ENCODE measurements around the gene RNF113A.
"Not testable (repeated sequence)": the region's sequence is repeated elsewhere in the genome, so short reads cannot be mapped to it uniquely, and the experiment has no call there.

Gene RNF113A

DNA sequence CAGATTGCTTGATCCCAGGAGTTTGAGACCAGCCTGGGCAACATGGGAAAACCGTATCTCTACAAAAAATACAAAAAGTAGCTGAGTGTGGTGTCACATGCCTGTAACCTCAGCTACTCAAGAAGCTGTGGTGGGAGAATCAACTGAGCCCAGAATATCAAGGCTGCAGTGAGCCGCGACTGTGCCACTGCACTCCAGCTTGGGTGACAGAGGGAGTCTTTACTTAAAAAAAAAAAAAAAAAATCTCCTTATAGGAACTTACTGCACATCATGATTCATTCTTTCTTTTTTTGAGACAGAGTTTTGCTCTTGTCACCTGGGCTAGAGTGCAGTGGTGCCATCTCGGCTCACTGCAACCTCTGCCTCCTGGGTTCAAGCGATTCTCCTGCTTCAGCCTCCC is 43.1 kb downstream of the RNF113A start:
- Histone ChIP-seq H3F3A (ENCODE audit: low read depth) (no peaks in the 10 kb centered on the region), H3K4me3 (ENCODE audit: low read length, poor library complexity, severe bottlenecking) (no peak overlapping the region), H3K9me2 (replicated peaks; ENCODE audit: low read depth, low read length) (no peaks in the 10 kb centered on the region), H2AFZ (ENCODE audit: low read length) (no peak overlapping the region), H4K20me1 (ENCODE audit: insufficient read depth, low read length, poor library complexity, severe bottlenecking) (no peaks in the 10 kb centered on the region), H3K9ac (ENCODE audit: low read depth, low read length, poor library complexity, severe bottlenecking) (no peak overlapping the region), H3K4me1 (ENCODE audit: insufficient read depth, low read length, poor library complexity, severe bottlenecking) (no peaks in the 10 kb centered on the region), H3K27me3 (ENCODE audit: insufficient read depth, low read length, poor library complexity, severe bottlenecking) (no peaks in the 10 kb centered on the region), H3K79me2 (ENCODE audit: insufficient read depth, low read length) (no peaks in the 10 kb centered on the region), H3K36me3 (ENCODE audit: insufficient read depth, low read length) (no peaks in the 10 kb centered on the region), H3K9me3 (ENCODE audit: insufficient read depth, low read depth, low read length) (no peaks in the 10 kb centered on the region), H3K4me2 (ENCODE audit: low read depth, low read length, poor library complexity, severe bottlenecking) (no peak overlapping the region)
- TF ChIP-seq, protein P1, sequence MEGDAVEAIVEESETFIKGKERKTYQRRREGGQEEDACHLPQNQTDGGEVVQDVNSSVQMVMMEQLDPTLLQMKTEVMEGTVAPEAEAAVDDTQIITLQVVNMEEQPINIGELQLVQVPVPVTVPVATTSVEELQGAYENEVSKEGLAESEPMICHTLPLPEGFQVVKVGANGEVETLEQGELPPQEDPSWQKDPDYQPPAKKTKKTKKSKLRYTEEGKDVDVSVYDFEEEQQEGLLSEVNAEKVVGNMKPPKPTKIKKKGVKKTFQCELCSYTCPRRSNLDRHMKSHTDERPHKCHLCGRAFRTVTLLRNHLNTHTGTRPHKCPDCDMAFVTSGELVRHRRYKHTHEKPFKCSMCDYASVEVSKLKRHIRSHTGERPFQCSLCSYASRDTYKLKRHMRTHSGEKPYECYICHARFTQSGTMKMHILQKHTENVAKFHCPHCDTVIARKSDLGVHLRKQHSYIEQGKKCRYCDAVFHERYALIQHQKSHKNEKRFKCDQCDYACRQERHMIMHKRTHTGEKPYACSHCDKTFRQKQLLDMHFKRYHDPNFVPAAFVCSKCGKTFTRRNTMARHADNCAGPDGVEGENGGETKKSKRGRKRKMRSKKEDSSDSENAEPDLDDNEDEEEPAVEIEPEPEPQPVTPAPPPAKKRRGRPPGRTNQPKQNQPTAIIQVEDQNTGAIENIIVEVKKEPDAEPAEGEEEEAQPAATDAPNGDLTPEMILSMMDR (conservative IDR thresholded peaks at IDR 0.05; ENCODE audit: low read length): no peak

DNA sequence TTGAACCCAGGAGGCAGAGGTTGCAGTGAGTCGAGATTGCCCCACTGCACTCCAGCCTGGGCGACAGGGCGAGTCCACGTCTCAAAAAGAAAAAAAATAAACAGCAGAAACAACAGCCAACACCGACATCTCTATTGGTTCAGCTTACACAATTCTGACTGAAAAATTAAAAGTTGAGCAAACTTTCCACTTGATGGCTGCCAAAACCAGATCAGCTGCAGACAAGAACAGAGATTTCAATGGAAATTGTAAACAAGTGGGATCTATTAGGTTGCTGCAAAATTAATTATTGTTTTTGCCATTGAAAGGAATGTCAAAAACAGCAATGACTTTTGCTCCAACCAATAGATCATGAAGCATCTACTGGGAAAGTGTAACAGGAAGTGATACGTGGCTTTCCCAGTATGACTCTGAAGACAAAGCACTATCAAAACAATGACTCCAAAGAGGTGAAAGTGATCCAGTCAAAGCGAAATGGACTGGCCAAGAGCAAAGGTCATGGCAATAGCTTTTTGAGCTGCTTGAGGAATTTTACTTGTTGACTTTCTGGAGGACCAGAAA is 45.1 kb downstream of the RNF113A start:
- Histone ChIP-seq H3K9me2 (replicated peaks; ENCODE audit: low read depth, low read length) (no peaks in the 10 kb centered on the region), H4K20me1 (ENCODE audit: insufficient read depth, low read length, poor library complexity, severe bottlenecking) (no peaks in the 10 kb centered on the region), H3F3A (ENCODE audit: low read depth) (no peaks in the 10 kb centered on the region), H2AFZ (ENCODE audit: low read length) (no peak overlapping the region), H3K27me3 (ENCODE audit: insufficient read depth, low read length, poor library complexity, severe bottlenecking) (no peaks in the 10 kb centered on the region), H3K36me3 (ENCODE audit: insufficient read depth, low read length) (no peaks in the 10 kb centered on the region), H3K4me1 (ENCODE audit: insufficient read depth, low read length, poor library complexity, severe bottlenecking) (no peaks in the 10 kb centered on the region), H3K9me3 (ENCODE audit: insufficient read depth, low read depth, low read length) (no peaks in the 10 kb centered on the region), H3K9ac (ENCODE audit: low read depth, low read length, poor library complexity, severe bottlenecking) (no peak overlapping the region), H3K4me2 (ENCODE audit: low read depth, low read length, poor library complexity, severe bottlenecking) (no peak overlapping the region), H3K4me3 (ENCODE audit: low read length, poor library complexity, severe bottlenecking) (no peak overlapping the region), H3K79me2 (ENCODE audit: insufficient read depth, low read length) (no peaks in the 10 kb centered on the region)
- TF ChIP-seq, protein P1 (conservative IDR thresholded peaks at IDR 0.05; ENCODE audit: low read length): no peak
- TF ChIP-seq EZH2phosphoT487 (IDR thresholded peaks at IDR 0.05; ENCODE audit: borderline replicate concordance): no peak

DNA sequence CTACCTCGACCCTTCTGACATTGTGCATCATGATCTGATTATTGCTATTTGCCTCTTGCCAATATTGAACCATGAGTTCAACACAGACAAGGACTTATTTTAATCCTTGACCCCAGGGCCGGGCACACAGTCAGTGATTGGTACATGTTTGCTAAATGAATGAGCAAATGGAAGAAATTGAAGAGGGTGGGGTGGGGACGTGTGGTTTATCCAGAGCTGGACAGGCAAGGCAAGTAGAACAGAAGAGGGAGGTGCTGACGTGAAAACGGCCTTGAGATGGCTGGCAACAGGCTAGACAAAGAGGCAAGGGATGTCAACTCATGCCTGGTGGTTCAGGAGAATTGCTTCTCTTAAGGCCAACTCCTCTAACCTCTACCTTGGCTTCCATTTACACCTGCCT is 47.3 kb downstream of the RNF113A start:
- not testable (repeated sequence) for H3K9me3 ChIP-seq (ENCODE audit: insufficient read depth, low read depth, low read length); H3F3A ChIP-seq (ENCODE audit: low read depth); H3K4me1 ChIP-seq (ENCODE audit: insufficient read depth, low read length, poor library complexity, severe bottlenecking); H3K4me2 ChIP-seq (ENCODE audit: low read depth, low read length, poor library complexity, severe bottlenecking); H3K4me3 ChIP-seq (ENCODE audit: low read length, poor library complexity, severe bottlenecking); H4K20me1 ChIP-seq (ENCODE audit: insufficient read depth, low read length, poor library complexity, severe bottlenecking); H2AFZ ChIP-seq (ENCODE audit: low read length); H3K79me2 ChIP-seq (ENCODE audit: insufficient read depth, low read length); H3K9me2 ChIP-seq (replicated peaks; ENCODE audit: low read depth, low read length); H3K36me3 ChIP-seq (ENCODE audit: insufficient read depth, low read length); H3K9ac ChIP-seq (ENCODE audit: low read depth, low read length, poor library complexity, severe bottlenecking); H3K27me3 ChIP-seq (ENCODE audit: insufficient read depth, low read length, poor library complexity, severe bottlenecking)

DNA sequence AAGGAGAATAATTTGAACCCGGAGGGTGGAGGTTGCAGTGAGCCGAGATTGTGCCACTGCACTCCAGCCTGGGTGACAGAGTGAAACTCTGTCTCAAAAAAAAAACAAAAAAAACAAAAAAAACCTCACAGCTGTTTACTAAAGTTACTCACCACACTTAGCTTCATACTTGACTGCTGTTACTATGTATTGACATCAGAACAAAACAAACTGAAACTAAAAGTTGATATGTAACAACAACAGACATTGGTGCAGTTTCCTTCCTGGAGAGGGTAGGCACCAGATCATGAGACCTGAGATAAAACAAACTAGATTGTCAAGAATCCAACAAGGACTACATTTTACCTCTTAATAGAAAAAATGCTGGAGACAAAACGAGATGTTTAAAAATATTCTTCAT is 49.8 kb downstream of the RNF113A start:
- H3K9me2 ChIP-seq (replicated peaks; ENCODE audit: low read depth, low read length); H3K79me2 ChIP-seq (ENCODE audit: insufficient read depth, low read length); H3K9ac ChIP-seq (ENCODE audit: low read depth, low read length, poor library complexity, severe bottlenecking); H3K27me3 ChIP-seq (ENCODE audit: insufficient read depth, low read length, poor library complexity, severe bottlenecking); H3F3A ChIP-seq (ENCODE audit: low read depth); H3K4me3 ChIP-seq (ENCODE audit: low read length, poor library complexity, severe bottlenecking); H3K36me3 ChIP-seq (ENCODE audit: insufficient read depth, low read length); H4K20me1 ChIP-seq (ENCODE audit: insufficient read depth, low read length, poor library complexity, severe bottlenecking); H3K4me2 ChIP-seq (ENCODE audit: low read depth, low read length, poor library complexity, severe bottlenecking); H3K9me3 ChIP-seq (ENCODE audit: insufficient read depth, low read depth, low read length); H3K4me1 ChIP-seq (ENCODE audit: insufficient read depth, low read length, poor library complexity, severe bottlenecking); H2AFZ ChIP-seq (ENCODE audit: low read length): not testable (repeated sequence)
